Measurements from ENCODE around the gene FAM162B. TPM values are rescaled to one million over a fixed set of nuclear protein-coding genes. Genes with fewer than 3 reads are reported as not detected.

Gene FAM162B
- total RNA-seq, 4 donors from 2014 or later: 1.4 to 4.1 (median 1.8) TPM

GRCh38 chr6:116767715-116768114, 2.2 kb upstream of the FAM162B start:
- peaks cover 16% of the 10 kb centered on the region for H3K4me1 ChIP-seq
- H3K27ac ChIP-seq: no peak overlapping the region
- DNase-seq (ENCODE audit: low spot score in 2 of 2): no peak
- TF ChIP-seq EP300 (IDR thresholded peaks at IDR 0.05) (no peak), POLR2AphosphoS5 (IDR thresholded peaks at IDR 0.05) (no peak), CTCF (IDR thresholded peaks at IDR 0.05) (no peak), POLR2A (IDR thresholded peaks at IDR 0.05) (no peak)
- no peaks in the 10 kb centered on the region for H3K36me3 ChIP-seq
- peaks cover 31% of the 10 kb centered on the region for H3K27me3 ChIP-seq
- 54% methylated on average over 2 of the region's 2 CpGs for WGBS
- H3K4me3 ChIP-seq: no peak overlapping the region
- H3K9me3 ChIP-seq: no peaks in the 10 kb centered on the region

- TF ChIP-seq CTCF (IDR thresholded peaks at IDR 0.05): no peak
- TF ChIP-seq POLR2A (IDR thresholded peaks at IDR 0.05): no peak
- TF ChIP-seq EP300 (IDR thresholded peaks at IDR 0.05): no peak
- TF ChIP-seq POLR2AphosphoS5 (IDR thresholded peaks at IDR 0.05): no peak
- WGBS: 55% methylated on average over 5 of the region's 5 CpGs
- H3K4me1 ChIP-seq: peaks cover 16% of the 10 kb centered on the region
- H3K9me3 ChIP-seq: no peaks in the 10 kb centered on the region
- no peaks in the 10 kb centered on the region for H3K36me3 ChIP-seq
- peaks cover 31% of the 10 kb centered on the region for H3K27me3 ChIP-seq
- DNase-seq (ENCODE audit: low spot score in 2 of 2): no peak
- H3K27ac ChIP-seq: no peak overlapping the region
- H3K4me3 ChIP-seq: no peak overlapping the region
Measured at GRCh38 chr6:116766506-116767176, 1.1 kb upstream of the FAM162B start.

- WGBS: 76% methylated on average over 4 of the region's 19 CpGs
- Histone ChIP-seq H3K36me3 (no peaks in the 10 kb centered on the region), H3K4me3 (peak overlapping the region; percentile 52), H3K27me3 (peaks cover 31% of the 10 kb centered on the region), H3K4me1 (peaks cover 16% of the 10 kb centered on the region), H3K9me3 (no peaks in the 10 kb centered on the region), H3K27ac (no peak overlapping the region)
- no peak for DNase-seq (ENCODE audit: low spot score in 2 of 2)
- TF ChIP-seq POLR2A (IDR thresholded peaks at IDR 0.05) (no peak), EP300 (IDR thresholded peaks at IDR 0.05) (no peak), CTCF (IDR thresholded peaks at IDR 0.05) (no peak), POLR2AphosphoS5 (IDR thresholded peaks at IDR 0.05) (no peak)
Measured at GRCh38 chr6:116764629-116764960, 924 bp downstream of the FAM162B start.

DNA sequence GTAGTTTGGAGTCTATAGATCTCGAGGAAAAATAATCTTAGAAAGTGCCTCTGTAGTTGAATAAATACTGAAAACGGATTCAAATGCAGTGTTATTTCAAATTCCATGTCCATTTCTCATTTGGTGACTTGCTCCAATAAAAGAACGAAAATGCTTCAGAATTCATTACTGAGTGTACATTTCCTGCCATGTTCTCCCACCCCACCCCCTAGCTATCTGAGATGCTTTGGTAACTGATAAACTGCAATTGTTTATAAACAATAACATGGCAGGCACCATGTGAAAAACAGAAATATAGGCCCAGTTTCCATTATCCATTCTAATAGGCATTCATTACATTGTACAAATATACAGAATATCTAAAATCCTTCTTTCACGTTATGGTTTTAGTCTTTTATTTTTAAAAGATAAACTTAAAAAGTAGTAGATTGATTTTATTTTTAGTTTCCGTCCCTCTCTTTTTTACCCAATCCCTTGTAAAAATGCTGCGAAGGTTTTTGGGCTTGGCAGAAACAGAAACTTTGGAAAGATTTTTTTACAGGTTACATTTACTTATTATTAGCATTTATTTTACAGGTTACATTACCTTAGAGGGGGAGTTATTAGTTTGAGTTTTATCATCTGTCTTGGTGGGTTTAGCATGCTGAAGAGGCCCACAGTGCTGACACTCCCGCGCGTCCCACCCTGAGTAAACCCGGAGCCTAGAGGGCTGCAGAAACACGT, 1.5 kb downstream of the FAM162B start:
- WGBS: 88% methylated on average over 11 of the region's 11 CpGs
- Histone ChIP-seq H3K36me3 (no peaks in the 10 kb centered on the region), H3K4me3 (peak overlapping the region; percentile 52), H3K4me1 (peaks cover 16% of the 10 kb centered on the region), H3K27ac (no peak overlapping the region), H3K27me3 (peaks cover 31% of the 10 kb centered on the region), H3K9me3 (no peaks in the 10 kb centered on the region)
- no peak for DNase-seq (ENCODE audit: low spot score in 2 of 2)
- TF ChIP-seq CTCF (IDR thresholded peaks at IDR 0.05) (no peak), EP300 (IDR thresholded peaks at IDR 0.05) (no peak), POLR2AphosphoS5 (IDR thresholded peaks at IDR 0.05) (no peak), POLR2A (IDR thresholded peaks at IDR 0.05) (no peak)

- Histone ChIP-seq H3K36me3 (no peaks in the 10 kb centered on the region), H3K4me3 (no peak overlapping the region), H3K9me3 (no peaks in the 10 kb centered on the region), H3K27ac (no peak overlapping the region), H3K4me1 (peaks cover 16% of the 10 kb centered on the region), H3K27me3 (peaks cover 31% of the 10 kb centered on the region)
- DNase-seq (ENCODE audit: low spot score in 2 of 2): no peak
- TF ChIP-seq CTCF (IDR thresholded peaks at IDR 0.05): no peak
- no peak for TF ChIP-seq POLR2A (IDR thresholded peaks at IDR 0.05)
- no peak for TF ChIP-seq EP300 (IDR thresholded peaks at IDR 0.05)
- no peak for TF ChIP-seq POLR2AphosphoS5 (IDR thresholded peaks at IDR 0.05)
Measured at GRCh38 chr6:116763048-116763447, 2.5 kb downstream of the FAM162B start.
